Effector CD4-positive, alpha-beta T cell (primary cell): ENCODE results near the gene TMEM208.

Experiments
- DNase-seq: peaks from one replicate; pipeline ENCODE4 v3.0.0-alpha.2; 2020
- total RNA-seq: gene quantifications from one replicate; lab custom pipeline; 2026; lab: John Stamatoyannopoulos, UW

The TMEM208 gene
- 8.8 reads per million, percentile 29 among the genes with 10 or more reads in this experiment for total RNA-seq

- DNase-seq, result peak; percentile 98
These were observed at the start of gene TMEM208 for GRCh38 chr16:67226804-67227566. TMEM208 (plus strand) TSS chr16:67227130; CDS start chr16:67227219, 89 bp downstream.

GRCh38 chr16:67177743-67178699 lies 48.9 kb upstream of the TMEM208 start:
- peak; percentile 43 for DNase-seq

GRCh38 chr16:67179421-67180080 lies 47.4 kb upstream of the TMEM208 start:
- no peak for DNase-seq

- no peak for DNase-seq
These were observed 46.8 kb upstream of the TMEM208 start for GRCh38 chr16:67180166-67180565.

GRCh38 chr16:67181346-67181745 lies 45.6 kb upstream of the TMEM208 start:
- DNase-seq, result no peak

GRCh38 chr16:67182288-67182687 lies 44.6 kb upstream of the TMEM208 start:
- no peak for DNase-seq

GRCh38 chr16:67183284-67183626 lies 43.7 kb upstream of the TMEM208 start:
- DNase-seq, result no peak

GRCh38 chr16:67183627-67184452 lies 43.1 kb upstream of the TMEM208 start, which contains the start of gene MATCAP1:
MATCAP1 (minus strand) TSS chr16:67183963; CDS start chr16:67180610, 3,353 bp downstream.
- DNase-seq, result peak; percentile 89

- no peak for DNase-seq
These were observed 42.4 kb upstream of the TMEM208 start for GRCh38 chr16:67184453-67184994.

GRCh38 chr16:67184995-67185650 lies 41.8 kb upstream of the TMEM208 start:
- peak; percentile 82 for DNase-seq

- no peak for DNase-seq
These were observed 41.2 kb upstream of the TMEM208 start for GRCh38 chr16:67185651-67186134.

- DNase-seq, result no peak
These were observed 40.4 kb upstream of the TMEM208 start for GRCh38 chr16:67186550-67186950.

GRCh38 chr16:67187175-67187890 lies 39.6 kb upstream of the TMEM208 start:
- DNase-seq, result no peak

GRCh38 chr16:67188323-67188722 lies 38.6 kb upstream of the TMEM208 start:
- no peak for DNase-seq

- DNase-seq, result no peak
These were observed 38.1 kb upstream of the TMEM208 start for GRCh38 chr16:67188798-67189197.

- no peak for DNase-seq
These were observed 36.9 kb upstream of the TMEM208 start, which contains the start of gene EXOC3L1 for GRCh38 chr16:67190041-67190440. EXOC3L1 (minus strand) TSS chr16:67190136; CDS start chr16:67189676, 460 bp downstream.

- DNase-seq, result no peak
These were observed 36.2 kb upstream of the TMEM208 start for GRCh38 chr16:67190448-67191399.

- DNase-seq, result no peak
These were observed 35.4 kb upstream of the TMEM208 start for GRCh38 chr16:67191411-67191994.
